ENCODE measurements around the gene RFX2.

GRCh38 chr19:6099599-6099998 lies 10.7 kb downstream of the RFX2 start:
- no peak for TF ChIP-seq CTCF (IDR thresholded peaks at IDR 0.05 in 4 of 5, conservative IDR thresholded peaks at IDR 0.05 in 1 of 5)
- TF ChIP-seq POLR2A (IDR thresholded peaks at IDR 0.05): no peak

Measured in gastrocnemius medialis (tissue), 4 donors.